GM10248 (cell line): Measurements from ENCODE around the gene MAN2A1.

ENCODE experiments used
- CTCF ChIA-PET: fragments of 300-600 bp; sonication (Branson Sonifier 250); formaldehyde crosslinking; extraction: SDS; loops from one replicate; lab custom pipeline; 2021; ENCODE audit warnings: antibody characterized with exemption; lab: Yijun Ruan, JAX
- POLR2A ChIA-PET: fragments of 350-650 bp; sonication (Branson Sonifier 250); formaldehyde crosslinking; extraction: SDS; loops from one replicate; lab custom pipeline; 2020; ENCODE audit warnings: antibody characterized with exemption; lab: Yijun Ruan, JAX
- DNase-seq: peaks from one replicate; pipeline ENCODE4 v3.0.0; 2012; ENCODE audit errors: extremely low spot score
- CTCF ChIP-seq: IDR thresholded peaks from 2 replicates; pipeline ENCODE4 v1.5.1; 2012; ENCODE audit warnings: mild to moderate bottlenecking, low read depth; ENCODE audit errors: extremely low read depth, missing control alignments, control extremely low read depth

The MAN2A1 gene

DNA sequence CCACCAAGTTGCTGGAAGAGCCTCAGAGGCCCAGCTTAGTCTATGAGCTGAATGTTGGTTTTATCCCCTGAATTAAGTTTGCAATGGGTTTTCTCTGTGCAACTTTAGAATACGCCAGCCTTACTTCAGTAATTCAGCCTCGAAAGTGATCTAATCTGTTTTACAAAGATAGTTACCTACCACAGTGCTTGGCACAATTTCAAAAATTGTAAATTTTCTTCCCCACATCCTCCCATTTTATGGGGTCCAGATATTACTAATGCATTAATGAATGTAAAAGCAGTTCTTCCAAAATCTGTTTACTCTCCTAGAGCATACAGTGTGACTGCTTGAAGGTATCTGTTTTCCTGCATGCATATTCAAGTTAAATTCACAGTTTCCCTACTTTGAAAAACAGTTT is 172.6 kb downstream of the MAN2A1 start:
- CTCF ChIA-PET, result no interaction called here
- POLR2A ChIA-PET, result no interaction called here
- DNase-seq, result no peak
- TF ChIP-seq CTCF, result no peak

- ChIA-PET POLR2A (no interaction called here), CTCF (no interaction called here)
- TF ChIP-seq CTCF, result no peak
- DNase-seq, result no peak
These were observed 174.0 kb downstream of the MAN2A1 start for GRCh38 chr5:109863752-109864151.

DNA sequence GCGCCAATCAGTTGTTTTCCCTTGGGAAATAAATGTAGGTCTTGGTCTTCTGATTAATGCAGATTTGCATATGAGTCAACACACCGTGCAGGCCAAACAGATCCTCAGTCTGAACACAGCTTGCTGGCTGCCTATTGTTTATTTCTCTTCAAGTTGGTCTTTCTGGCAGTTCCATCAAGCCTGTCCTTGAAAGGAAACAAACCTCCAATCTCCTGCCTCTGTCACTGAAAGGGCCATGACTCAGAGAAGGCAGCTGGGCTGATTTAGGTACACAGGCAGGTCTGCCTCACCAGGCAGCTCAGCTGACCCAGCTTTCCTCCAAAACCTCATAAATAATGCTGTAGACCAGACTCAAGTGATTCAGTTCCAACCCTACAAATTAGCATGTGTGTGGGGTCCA is 175.9 kb downstream of the MAN2A1 start:
- ChIA-PET POLR2A (no interaction called here), CTCF (interaction anchor here (1.2 kb wide), 1 partner anchor 10 kb away, joined by 3 read pairs; no protein-coding TSS in a partner anchor)
- no peak for TF ChIP-seq CTCF
- no peak for DNase-seq

DNA sequence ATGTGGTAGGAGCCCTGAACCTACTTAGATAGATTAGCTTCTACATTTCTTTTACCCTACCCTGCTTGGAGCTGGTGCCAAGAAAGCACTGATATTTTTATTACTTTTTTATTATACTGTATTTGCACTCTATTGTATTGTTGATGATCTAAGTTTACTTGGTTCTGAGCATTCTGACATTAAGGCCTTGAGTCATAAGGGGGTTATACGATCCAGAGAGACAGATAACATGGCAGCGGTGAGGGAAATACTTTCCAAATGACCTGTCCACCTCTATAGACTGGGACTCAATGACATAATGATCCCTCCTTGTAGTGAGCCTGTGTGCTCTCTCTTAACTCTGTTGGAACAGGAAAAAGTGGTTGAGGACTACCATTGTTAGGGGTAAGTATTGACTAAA is 176.3 kb downstream of the MAN2A1 start:
- ChIA-PET POLR2A (no interaction called here), CTCF (interaction anchor here (1.2 kb wide), 1 partner anchor 10 kb away, joined by 3 read pairs; no protein-coding TSS in a partner anchor)
- TF ChIP-seq CTCF, result no peak
- no peak for DNase-seq

DNA sequence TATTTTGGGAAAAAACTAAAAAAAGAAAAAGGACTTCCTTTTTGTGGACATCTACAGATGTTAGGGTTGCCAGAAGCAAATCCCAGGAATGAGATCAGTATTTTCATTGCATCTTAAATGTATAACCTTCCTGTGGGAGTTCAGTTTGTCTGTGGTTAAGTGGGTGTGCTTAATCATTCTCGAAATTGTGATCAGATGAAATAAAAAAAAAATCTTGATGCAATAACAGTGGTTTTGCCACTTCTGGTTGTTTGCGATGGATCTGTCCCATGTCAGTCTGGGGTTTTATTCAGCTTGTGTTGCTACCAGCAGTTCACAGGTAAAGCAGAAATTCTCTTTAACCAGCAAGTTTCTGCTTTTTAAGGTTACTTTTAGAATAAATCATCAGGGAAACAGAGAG is 179.0 kb downstream of the MAN2A1 start:
- ChIA-PET POLR2A (no interaction called here), CTCF (no interaction called here)
- no peak for DNase-seq
- TF ChIP-seq CTCF, result no peak

DNA sequence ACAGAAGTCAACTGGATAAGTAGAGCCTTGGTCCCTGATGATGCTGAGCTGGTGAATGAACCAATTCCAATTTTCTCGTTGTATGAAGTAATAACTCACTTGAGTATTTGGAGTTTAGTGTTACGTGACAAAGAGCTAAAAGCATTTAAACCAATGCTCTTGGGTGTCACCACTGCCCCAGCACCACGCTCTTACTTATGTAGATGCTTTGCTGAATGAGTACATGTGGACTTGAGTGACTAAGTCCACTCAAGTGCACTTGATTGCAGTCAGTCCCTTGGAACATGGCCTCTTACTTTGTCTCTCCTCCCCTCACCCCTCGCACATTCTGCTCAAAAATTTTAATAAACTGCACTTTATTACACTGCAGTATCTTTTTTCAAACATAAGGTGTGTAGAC is 184.0 kb downstream of the MAN2A1 start:
- no peak for DNase-seq
- no peak for TF ChIP-seq CTCF
- ChIA-PET CTCF (interaction anchor here (1.1 kb wide), 1 partner anchor 17 kb away, joined by 3 read pairs; no protein-coding TSS in a partner anchor), POLR2A (no interaction called here)

DNA sequence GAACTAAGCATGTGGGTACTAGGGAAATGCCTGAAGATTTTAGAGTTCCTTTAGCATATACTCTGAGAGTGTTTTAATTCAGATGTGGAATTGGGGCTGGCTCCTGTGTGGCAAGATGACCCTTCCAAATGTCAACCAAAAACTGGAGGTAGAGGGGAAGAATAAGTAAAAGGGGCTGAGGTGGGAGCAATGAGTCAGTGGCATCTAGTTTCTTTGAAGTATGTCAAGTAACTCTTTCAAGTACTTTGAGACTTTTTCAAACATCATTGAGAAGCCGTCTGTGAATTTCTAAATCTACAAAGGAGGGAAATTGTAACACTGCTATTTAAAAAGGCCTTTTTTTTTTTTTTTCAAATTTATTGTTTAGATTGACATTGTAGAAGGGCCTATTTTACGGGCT is 184.4 kb downstream of the MAN2A1 start:
- POLR2A ChIA-PET, result no interaction called here
- no peak for TF ChIP-seq CTCF
- no peak for DNase-seq
- CTCF ChIA-PET, result no interaction called here
